IPS DF 4.7 (cell line): ENCODE measurements around the gene GCC2.
"Not testable (repeated sequence)": the region's sequence is repeated elsewhere in the genome, so short reads cannot be mapped to it uniquely, and the experiment has no call there.

Experiments used
- DNase-seq: peaks from one replicate; pipeline ENCODE4 v3.0.0-alpha.2; 2013; ENCODE audit warnings: low spot score; ENCODE audit errors: extremely low read depth

The GCC2 gene

DNA sequence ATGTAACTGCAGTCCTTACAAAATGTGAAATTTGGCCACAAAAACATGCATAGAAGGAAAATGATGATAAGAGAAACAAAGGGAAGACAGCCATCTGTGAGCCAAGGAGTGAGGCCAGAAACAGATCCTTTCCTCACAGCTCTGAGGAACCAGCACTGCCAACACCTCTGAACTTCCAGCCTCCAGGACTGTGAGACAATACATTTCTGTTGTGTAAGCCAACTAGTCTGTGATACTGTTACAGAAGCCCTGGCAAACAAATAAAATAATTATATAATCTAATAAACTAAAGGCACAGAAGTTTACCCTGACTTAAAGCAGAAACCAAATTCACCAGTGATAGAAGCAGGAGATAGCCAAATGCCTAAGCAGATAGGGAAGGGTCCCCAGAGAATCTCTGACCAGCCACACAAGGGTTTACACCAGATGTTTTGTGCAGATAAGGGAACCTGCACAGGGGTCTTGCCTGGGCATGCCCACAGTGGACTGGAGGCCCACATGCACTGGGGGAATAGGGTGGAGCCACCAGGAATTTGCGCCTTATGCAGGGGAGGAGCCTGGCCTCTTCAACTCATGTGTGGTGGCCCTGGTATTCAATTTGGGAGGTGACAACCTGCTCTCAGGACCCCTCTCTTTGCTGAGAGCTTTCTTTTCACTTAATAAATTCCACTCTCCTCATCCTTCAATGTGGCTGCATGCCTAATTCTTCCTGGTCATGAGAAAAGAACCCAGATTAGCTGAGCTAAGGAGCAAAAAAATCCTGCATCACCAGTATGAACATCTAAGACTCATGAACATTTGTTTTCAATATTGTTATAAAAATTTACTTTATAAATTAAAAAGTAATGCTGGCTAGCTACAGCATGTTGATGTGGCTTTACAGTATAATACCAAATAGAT is 3.8 kb upstream of the GCC2 start:
- DNase-seq: no peak

GRCh38 chr2:108446703-108447102 is 2.3 kb upstream of the GCC2 start:
- DNase-seq: no peak

- DNase-seq: peak; percentile 22
Measured at GRCh38 chr2:108447947-108448677, 894 bp upstream of the GCC2 start.

GRCh38 chr2:108449410-108450130 is 564 bp downstream of the GCC2 start:
- DNase-seq: no peak

GRCh38 chr2:108450863-108451262 is 1.9 kb downstream of the GCC2 start:
- no peak for DNase-seq

DNA sequence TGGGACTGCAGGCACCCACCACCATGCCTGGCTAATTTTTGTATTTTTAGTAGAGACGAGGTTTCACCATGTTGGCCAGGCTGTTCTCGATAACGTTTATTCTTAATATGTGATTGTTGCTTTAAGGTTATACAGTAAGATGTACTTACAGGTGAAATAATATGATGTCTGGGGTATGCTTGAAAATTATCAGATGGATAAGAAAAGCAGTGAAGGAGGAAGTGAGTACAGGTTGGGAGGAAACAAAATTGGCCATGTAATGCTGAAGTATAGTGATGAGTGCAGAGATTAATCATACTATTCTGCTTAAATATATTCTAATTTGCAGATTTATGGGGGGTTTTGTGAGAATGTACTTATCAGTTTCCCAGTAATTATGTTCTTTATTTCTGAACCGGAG is 3.0 kb downstream of the GCC2 start:
- no peak for DNase-seq

GRCh38 chr2:108453530-108453929 is 4.5 kb downstream of the GCC2 start:
- DNase-seq: not testable (repeated sequence)

DNA sequence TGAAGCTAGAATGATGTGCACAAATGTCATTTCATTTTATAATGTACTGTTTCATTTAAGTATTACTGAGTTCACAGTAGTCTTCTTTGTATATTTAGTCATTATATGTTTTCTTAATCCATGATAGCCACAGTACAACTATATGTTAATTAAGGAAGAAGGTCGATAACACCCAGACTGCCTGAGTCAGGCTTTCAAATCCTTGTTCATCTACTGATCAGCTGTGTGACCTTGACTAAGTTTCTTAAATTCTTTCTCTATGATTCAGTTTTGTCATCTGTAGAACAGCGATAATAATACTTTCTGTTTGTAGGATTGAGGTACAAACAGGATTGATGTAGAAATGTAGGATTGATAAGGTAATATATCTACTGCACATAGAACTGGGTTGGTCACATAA is 5.4 kb downstream of the GCC2 start:
- DNase-seq: no peak

DNA sequence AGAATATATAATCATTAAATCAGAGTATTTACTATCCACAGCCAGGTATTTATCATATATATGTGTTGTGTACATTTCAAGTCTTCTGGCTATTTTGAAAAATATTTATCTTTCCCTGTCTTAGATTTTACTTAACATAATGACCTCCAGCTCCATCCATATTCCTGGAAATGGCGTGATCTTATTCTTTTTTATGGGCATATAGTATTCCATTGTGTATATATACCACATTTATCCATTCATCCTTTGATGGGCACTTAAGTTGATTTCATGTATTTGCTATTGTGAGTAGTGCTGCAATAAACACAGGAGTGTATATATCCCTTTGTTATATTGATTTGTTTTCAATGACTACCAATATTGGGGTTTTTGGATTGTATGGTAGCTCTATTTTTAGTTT is 6.6 kb downstream of the GCC2 start:
- no peak for DNase-seq

DNA sequence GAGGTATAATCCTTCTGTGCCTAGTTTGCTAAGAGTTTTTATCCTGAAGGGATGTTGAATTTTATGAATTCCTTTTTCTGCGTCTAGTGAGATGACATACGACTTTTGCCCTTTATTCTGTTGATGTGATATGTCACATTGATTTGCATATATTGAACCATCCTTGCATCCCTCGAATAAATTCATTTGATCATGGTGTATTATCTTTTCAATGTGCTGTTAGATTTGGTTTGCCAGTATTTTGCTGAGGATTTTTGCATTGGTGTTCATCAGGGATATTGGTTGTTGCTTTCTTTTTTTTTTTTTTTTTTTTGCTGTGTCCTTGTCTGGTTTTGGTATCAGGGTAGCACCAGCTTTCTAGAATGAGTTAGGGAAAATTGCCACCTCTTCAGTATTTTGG is 9.1 kb downstream of the GCC2 start:
- DNase-seq: no peak

GRCh38 chr2:108459441-108459840 is 10.4 kb downstream of the GCC2 start:
- DNase-seq: no peak

DNA sequence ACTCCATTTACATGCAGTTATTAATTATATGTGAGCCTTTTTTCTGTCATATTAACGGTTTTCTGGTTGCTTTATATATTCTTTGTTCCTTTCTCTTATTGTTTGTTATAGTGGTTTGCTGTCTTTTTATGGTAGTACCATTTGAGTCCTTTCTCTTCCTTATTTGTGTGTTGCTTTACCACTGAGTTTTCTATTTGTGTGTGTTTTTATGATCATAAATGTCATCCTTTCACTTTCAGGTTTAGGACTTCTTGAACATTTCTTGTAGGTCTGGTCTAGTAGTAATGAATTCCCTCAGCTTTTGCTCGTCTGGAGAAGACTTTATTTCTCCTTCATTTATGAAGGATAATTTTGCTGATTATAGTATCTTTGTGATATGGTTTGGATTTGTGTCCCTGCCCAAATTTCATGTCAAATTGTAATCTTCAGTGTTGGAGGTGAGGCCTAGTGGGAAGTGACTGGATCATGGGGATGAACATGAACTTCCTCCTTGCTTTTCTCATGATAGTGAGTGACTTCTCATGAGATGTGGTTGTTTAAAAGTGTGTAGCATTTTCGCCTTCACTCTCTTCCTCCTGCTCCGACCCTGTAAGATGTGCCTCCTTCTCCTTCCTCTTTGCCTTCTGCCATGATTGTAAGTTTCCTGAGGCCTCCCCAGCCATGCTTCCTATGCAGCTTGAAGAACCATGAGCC is 11.5 kb downstream of the GCC2 start:
- no peak for DNase-seq

DNA sequence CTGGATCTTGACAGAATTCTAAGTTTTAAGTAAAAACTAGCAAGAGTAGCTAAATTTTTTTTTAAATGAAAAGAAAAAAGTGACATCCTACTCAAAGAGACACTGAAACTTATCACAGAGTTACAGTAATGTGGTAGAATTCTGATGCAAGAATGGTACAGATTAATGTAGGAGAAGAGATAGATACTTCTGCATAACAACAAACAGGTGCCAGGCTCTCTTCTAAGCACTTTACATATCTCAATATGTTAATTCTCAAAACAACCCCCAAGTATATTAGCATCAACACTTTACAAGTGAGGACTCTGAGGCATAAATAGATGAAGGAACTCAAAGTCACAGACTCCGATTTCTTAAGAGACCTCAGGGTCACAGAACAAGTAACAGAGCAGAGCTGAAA is 28.1 kb downstream of the GCC2 start:
- no peak for DNase-seq

- DNase-seq: no peak
Measured at GRCh38 chr2:108485253-108485652, 36.2 kb downstream of the GCC2 start.

DNA sequence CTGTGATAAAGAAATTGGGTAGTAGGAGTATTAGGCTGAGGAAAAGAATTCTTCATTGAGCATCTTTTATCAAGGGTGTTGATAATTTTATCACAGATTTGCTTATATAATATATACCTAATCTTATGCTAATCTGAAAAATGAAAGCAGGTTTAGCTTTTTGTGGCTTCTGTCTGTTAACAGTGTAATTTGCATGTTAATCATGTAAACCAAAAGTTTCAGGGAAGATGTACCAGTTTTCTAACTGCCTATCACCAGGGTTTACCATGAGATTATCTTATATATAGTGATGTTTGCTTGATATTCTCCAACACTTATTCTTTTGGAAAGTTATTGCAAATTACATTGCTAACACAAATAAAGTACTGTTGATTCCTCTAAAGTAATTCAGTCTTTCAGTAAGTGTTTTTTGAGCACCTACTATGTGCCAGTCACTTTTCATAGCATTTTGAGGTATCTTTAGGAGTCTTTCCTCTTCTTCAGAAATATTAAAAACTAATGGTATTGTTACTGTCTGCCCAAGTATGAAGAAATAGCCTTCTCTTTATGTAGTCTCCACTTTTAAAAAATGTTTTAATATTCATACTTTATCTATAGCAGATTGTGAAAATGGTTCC is 41.6 kb downstream of the GCC2 start:
- no peak for DNase-seq

DNA sequence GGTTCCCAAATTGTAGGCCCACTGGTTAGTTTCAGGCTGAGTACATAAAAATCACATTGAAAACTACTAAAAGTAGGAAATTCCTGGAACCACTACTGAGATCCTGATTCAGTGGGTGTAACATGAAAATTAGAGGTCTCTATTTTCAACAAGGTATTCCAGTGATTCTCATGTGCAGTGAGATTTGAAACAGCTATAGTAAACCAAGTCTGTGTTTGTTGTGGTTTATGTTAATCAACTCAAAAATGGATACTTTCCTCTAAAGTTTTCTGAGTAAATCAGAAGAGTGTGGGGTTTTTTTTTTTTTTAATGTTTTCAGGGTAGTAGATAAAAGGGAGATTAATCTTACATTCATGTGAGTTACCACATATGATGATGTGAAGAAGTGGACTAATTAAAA is 42.8 kb downstream of the GCC2 start:
- no peak for DNase-seq

GRCh38 chr2:108492364-108492763 is 43.4 kb downstream of the GCC2 start:
- DNase-seq: no peak

DNA sequence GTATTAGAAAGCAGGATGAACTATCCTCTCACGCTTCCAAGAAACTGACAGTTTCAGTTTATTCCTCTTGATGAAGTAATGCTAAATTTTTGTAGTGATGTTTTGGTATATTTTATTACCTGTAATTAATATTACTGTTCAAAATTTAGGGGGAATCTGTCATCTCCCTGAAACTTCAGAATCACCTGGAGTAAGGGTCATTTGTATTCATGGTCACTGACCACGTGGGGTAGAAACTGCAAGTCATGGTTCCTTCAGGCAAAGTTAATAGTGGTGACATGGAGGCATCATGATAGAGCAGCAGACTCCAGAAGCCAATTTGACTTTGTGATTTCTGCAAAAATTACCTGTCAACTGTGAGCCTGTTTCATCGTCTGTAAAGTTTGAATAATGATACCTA is 47.2 kb downstream of the GCC2 start:
- DNase-seq: not testable (repeated sequence)

- not testable (repeated sequence) for DNase-seq
Measured at GRCh38 chr2:108507620-108508019, 58.6 kb downstream of the GCC2 start.

- DNase-seq: not testable (repeated sequence)
Measured at GRCh38 chr2:108512431-108512830, 63.4 kb downstream of the GCC2 start.

GRCh38 chr2:108514478-108514877 is 65.5 kb downstream of the GCC2 start:
- DNase-seq: not testable (repeated sequence)
